ENCODE measurements around the gene PCK1.

The PCK1 gene

DNA sequence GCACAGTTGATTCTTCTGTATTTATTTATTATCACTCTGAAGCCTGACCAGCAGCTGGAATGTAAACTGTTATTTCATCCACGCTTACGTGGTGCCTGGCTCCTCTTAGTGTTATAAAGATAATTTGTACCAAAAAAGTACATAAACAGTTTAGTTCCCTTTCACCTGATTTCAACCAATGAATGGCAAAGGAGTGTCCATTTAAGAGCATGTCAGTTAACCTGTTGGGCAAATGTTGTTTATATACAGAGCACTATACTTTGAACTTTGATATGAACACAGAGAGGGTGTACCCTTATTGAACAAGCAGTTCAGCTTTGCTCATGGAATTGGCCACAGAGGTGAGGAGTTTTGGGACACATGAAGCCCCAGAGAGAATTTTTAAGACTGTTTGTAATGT lies 28.8 kb upstream of the PCK1 start:
- no peak for DNase-seq (ENCODE audit: low read depth, low spot score)
- CTCF ChIA-PET, result interaction anchor here (0.7 to 1.0 kb wide), 3 partner anchors 10 to 20 kb away, joined by 3 to 4 read pairs (median 3); no protein-coding TSS in a partner anchor
- POLR2A ChIA-PET, result no interaction called here
- no peak overlapping the region for H3K4me3 ChIP-seq (ENCODE audit: low read depth, low read length)
- no peak for TF ChIP-seq CTCF (IDR thresholded peaks at IDR 0.05; ENCODE audit: insufficient read depth, low read length, missing control alignments)

- DNase-seq (ENCODE audit: low read depth, low spot score), result no peak
- POLR2A ChIA-PET, result no interaction called here
- TF ChIP-seq CTCF (IDR thresholded peaks at IDR 0.05; ENCODE audit: insufficient read depth, low read length, missing control alignments), result no peak
- no peak overlapping the region for H3K4me3 ChIP-seq (ENCODE audit: low read depth, low read length)
- CTCF ChIA-PET, result interaction anchor here (1.1 kb wide), 1 partner anchor 20 kb away, joined by 3 read pairs; no protein-coding TSS in a partner anchor
Observed at GRCh38 chr20:57535297-57535696, 25.6 kb upstream of the PCK1 start.

DNA sequence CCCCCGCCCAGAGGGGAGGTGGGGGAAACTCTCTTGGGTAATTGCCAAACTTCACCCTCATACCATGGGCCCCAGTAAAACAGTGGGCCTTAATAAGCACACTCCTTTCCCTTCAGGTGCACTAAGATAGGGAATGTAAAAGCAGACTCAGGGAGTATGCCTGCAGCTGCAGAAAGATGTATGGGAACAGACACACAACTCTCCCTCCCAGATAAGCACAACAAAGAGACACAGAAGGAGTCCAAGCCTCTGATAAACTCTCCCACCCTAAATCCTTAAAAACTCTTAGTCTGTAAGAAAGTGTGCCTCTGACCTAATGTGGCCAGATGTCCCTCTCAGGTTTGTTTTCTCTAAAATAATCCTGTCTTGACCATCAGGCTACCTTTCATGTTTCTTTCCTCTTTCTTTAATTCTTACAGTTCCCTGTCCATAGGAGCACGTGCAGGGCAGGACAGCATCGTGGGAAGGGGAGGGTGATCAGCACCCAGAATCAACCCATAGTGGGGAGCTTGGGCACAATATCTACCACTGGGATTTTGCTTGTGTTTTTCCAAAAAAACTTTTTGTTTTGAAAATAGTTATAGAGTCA lies 24.7 kb upstream of the PCK1 start:
- no peak for TF ChIP-seq CTCF (IDR thresholded peaks at IDR 0.05; ENCODE audit: insufficient read depth, low read length, missing control alignments)
- ChIA-PET CTCF (interaction anchor here (1.1 kb wide), 1 partner anchor 21 kb away, joined by 3 read pairs; no protein-coding TSS in a partner anchor), POLR2A (no interaction called here)
- no peak overlapping the region for H3K4me3 ChIP-seq (ENCODE audit: low read depth, low read length)
- DNase-seq (ENCODE audit: low read depth, low spot score), result no peak

- CTCF ChIA-PET, result interaction anchor here (1.7 kb wide), 1 partner anchor 58 kb away, joined by 5 read pairs; no protein-coding TSS in a partner anchor
- no peak overlapping the region for H3K4me3 ChIP-seq (ENCODE audit: low read depth, low read length)
- no peak for TF ChIP-seq CTCF (IDR thresholded peaks at IDR 0.05; ENCODE audit: insufficient read depth, low read length, missing control alignments)
- no peak for DNase-seq (ENCODE audit: low read depth, low spot score)
- POLR2A ChIA-PET, result no interaction called here
Observed at GRCh38 chr20:57536771-57537724, 23.9 kb upstream of the PCK1 start.

DNA sequence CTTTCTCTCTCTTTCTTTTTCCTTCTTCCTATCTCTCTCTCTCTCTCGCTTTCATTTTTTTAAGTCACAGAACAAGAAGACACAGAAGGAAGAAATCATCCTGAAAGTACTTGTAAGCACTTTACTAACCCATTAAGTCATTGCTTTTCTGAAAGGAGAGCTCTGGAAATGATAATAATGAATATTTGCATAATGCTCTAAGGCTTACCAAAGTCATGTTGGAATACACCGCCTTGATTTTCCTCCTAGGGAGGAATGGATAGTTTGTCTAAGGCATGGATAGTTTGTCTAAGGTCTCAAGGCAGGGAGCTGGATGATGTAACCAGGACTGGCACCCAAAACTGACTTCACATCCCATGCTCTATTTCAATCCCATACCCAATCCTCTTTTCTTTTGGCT lies 23.1 kb upstream of the PCK1 start:
- no peak for DNase-seq (ENCODE audit: low read depth, low spot score)
- ChIA-PET CTCF (interaction anchor here (1.7 kb wide), 1 partner anchor 58 kb away, joined by 5 read pairs; no protein-coding TSS in a partner anchor), POLR2A (no interaction called here)
- H3K4me3 ChIP-seq (ENCODE audit: low read depth, low read length), result no peak overlapping the region
- TF ChIP-seq CTCF (IDR thresholded peaks at IDR 0.05; ENCODE audit: insufficient read depth, low read length, missing control alignments), result no peak

- POLR2A ChIA-PET, result no interaction called here
- no peak for DNase-seq (ENCODE audit: low read depth, low spot score)
- CTCF ChIA-PET, result interaction anchor here (1.0 kb wide), 1 partner anchor 24 kb away, joined by 3 read pairs; no protein-coding TSS in a partner anchor
- H3K4me3 ChIP-seq (ENCODE audit: low read depth, low read length), result no peak overlapping the region
- TF ChIP-seq CTCF (IDR thresholded peaks at IDR 0.05; ENCODE audit: insufficient read depth, low read length, missing control alignments), result no peak
Observed at GRCh38 chr20:57539889-57540288, 21.0 kb upstream of the PCK1 start.

Data from AG04449 (cell line).